HEK293 (cell line): ENCODE results near the gene OVCH1.

ENCODE experiments used
- CTCF ChIA-PET: fragments of 350-600 bp; formaldehyde crosslinking; extraction: SDS; loops from one replicate; lab custom pipeline; 2021; ENCODE audit warnings: antibody characterized with exemption; lab: Yijun Ruan, JAX
- POLR2A ChIA-PET: fragments of 300-600 bp; formaldehyde crosslinking; extraction: SDS; loops from one replicate; lab custom pipeline; 2020; ENCODE audit warnings: antibody characterized with exemption, inconsistent platforms; lab: Yijun Ruan, JAX
- H3K27ac ChIP-seq: fragments of 200-500 bp; sonication (Bioruptor generic); 2 replicates; pipeline ENCODE4 v1.5.1; 2014; ENCODE audit warnings: low read depth, low read length, control low read depth, inconsistent platforms; ENCODE audit errors: extremely low read depth
- H3K36me3 ChIP-seq, 2 experiments: fragments of 200-500 bp in 1 of 2; sonication (Bioruptor generic) in 1 of 2; 1 replicate in 1 of 2; 2 replicates in 1 of 2; pipeline ENCODE4 v1.5.1; 2014 to 2017; ENCODE audit warnings: inconsistent platforms in 2 of 2, low read length in 2 of 2; ENCODE audit not compliant: control insufficient read depth in 2 of 2, insufficient read depth in 1 of 2
- H3K4me1 ChIP-seq: fragments of 200-500 bp; sonication (Bioruptor generic); 2 replicates; pipeline ENCODE4 v1.5.1; 2014; ENCODE audit warnings: mild to moderate bottlenecking, low read length, inconsistent platforms; ENCODE audit not compliant: control insufficient read depth, insufficient read depth
- H3K4me3 ChIP-seq: 2 replicates; pipeline ENCODE4 v1.5.1; 2011; ENCODE audit warnings: low read depth, mild to moderate bottlenecking, control low read depth, low read length, moderate library complexity
- H3K9me3 ChIP-seq: fragments of 200-500 bp; sonication (Bioruptor generic); 2 replicates; pipeline ENCODE4 v1.5.1; 2014; ENCODE audit warnings: low read depth, low read length, inconsistent platforms; ENCODE audit not compliant: control insufficient read depth, insufficient read depth
- CTCF ChIP-seq: fragments of 450-650 bp; formaldehyde crosslinking; IDR thresholded peaks from 2 replicates; pipeline ENCODE4 v1.5.1; 2016; ENCODE audit warnings: missing biosample characterization, missing genetic modification characterization
- GLI2 ChIP-seq: fragments of 450-650 bp; formaldehyde crosslinking; IDR thresholded peaks from 2 replicates; pipeline ENCODE4; 2017; ENCODE audit warnings: missing biosample characterization, missing genetic modification characterization, low read depth, borderline replicate concordance
- GLI4 ChIP-seq: fragments of 450-650 bp; formaldehyde crosslinking; IDR thresholded peaks from 2 replicates; pipeline ENCODE4 v1.5.1; 2016; ENCODE audit warnings: missing biosample characterization, missing genetic modification characterization
- KLF7 ChIP-seq: fragments of 450-650 bp; formaldehyde crosslinking; IDR thresholded peaks from 2 replicates; pipeline ENCODE4 v1.5.1; 2016; ENCODE audit warnings: missing biosample characterization, missing genetic modification characterization, borderline replicate concordance
- PRDM10 ChIP-seq: fragments of 450-650 bp; formaldehyde crosslinking; IDR thresholded peaks from 2 replicates; pipeline ENCODE4 v1.5.1; 2016; ENCODE audit warnings: missing biosample characterization, missing genetic modification characterization
- SETDB1 ChIP-seq: IDR thresholded peaks from one replicate; pipeline ENCODE4 v1.6.1; 2017; ENCODE audit warnings: mild to moderate bottlenecking, low read length, moderate library complexity, mixed read lengths; ENCODE audit not compliant: insufficient read length
- ZNF132 ChIP-seq: fragments of 450-650 bp; formaldehyde crosslinking; IDR thresholded peaks from 2 replicates; pipeline ENCODE4 v1.5.1; 2017; ENCODE audit warnings: missing biosample characterization, missing genetic modification characterization, borderline replicate concordance
- ZNF133 ChIP-seq: fragments of 450-650 bp; formaldehyde crosslinking; IDR thresholded peaks from 2 replicates; pipeline ENCODE4 v1.5.1; 2016; ENCODE audit warnings: missing biosample characterization, missing genetic modification characterization
- ZNF157 ChIP-seq: fragments of 450-650 bp; formaldehyde crosslinking; IDR thresholded peaks from 2 replicates; pipeline ENCODE4 v1.5.1; 2016; ENCODE audit warnings: missing biosample characterization, missing genetic modification characterization
- ZNF341 ChIP-seq: fragments of 450-650 bp; formaldehyde crosslinking; IDR thresholded peaks from 2 replicates; pipeline ENCODE4; 2016; ENCODE audit warnings: low read depth, missing biosample characterization, missing genetic modification characterization
- ZNF433 ChIP-seq: fragments of 450-650 bp; formaldehyde crosslinking; IDR thresholded peaks from 2 replicates; pipeline ENCODE4 v1.5.1; 2016; ENCODE audit warnings: missing biosample characterization, missing genetic modification characterization, low read depth
- ZNF555 ChIP-seq: fragments of 450-650 bp; formaldehyde crosslinking; conservative IDR thresholded peaks from 2 replicates; pipeline ENCODE4 v1.5.1; 2017; ENCODE audit warnings: missing biosample characterization, mild to moderate bottlenecking, missing genetic modification characterization, inconsistent platforms
- ZNF654 ChIP-seq: fragments of 450-650 bp; formaldehyde crosslinking; IDR thresholded peaks from 2 replicates; pipeline ENCODE4 v1.5.1; 2016; ENCODE audit warnings: low read depth, missing biosample characterization, missing genetic modification characterization
- ZNF677 ChIP-seq: fragments of 450-650 bp; IDR thresholded peaks from 2 replicates; pipeline ENCODE4 v1.5.0; 2018; ENCODE audit warnings: missing biosample characterization, mild to moderate bottlenecking, missing genetic modification characterization, moderate library complexity
- ZNF830 ChIP-seq: fragments of 450-650 bp; IDR thresholded peaks from 2 replicates; pipeline ENCODE4 v1.5.0; 2018; ENCODE audit warnings: missing biosample characterization, missing genetic modification characterization, low read depth, mild to moderate bottlenecking, moderate library complexity
- ZSCAN23 ChIP-seq: fragments of 450-650 bp; formaldehyde crosslinking; IDR thresholded peaks from 2 replicates; pipeline ENCODE4 v1.5.1; 2016; ENCODE audit warnings: missing biosample characterization, missing genetic modification characterization
- ZSCAN5A ChIP-seq: fragments of 450-650 bp; formaldehyde crosslinking; IDR thresholded peaks from 2 replicates; pipeline ENCODE4 v1.5.1; 2016; ENCODE audit warnings: missing biosample characterization, missing genetic modification characterization
- TF ChIP-seq, protein P1 (sequence below): fragments of 450-650 bp; formaldehyde crosslinking; IDR thresholded peaks from 2 replicates; pipeline ENCODE4 v1.5.1; 2016; ENCODE audit warnings: missing biosample characterization, missing genetic modification characterization

OVCH1 gene

GRCh38 chr12:29430716-29431044 lies 66.8 kb downstream of the OVCH1 start (continued):
- TF ChIP-seq ZSCAN5A (tag by site-specific recombination), result no peak
- TF ChIP-seq GLI2 (tag by site-specific recombination), result no peak
- TF ChIP-seq, protein P1, sequence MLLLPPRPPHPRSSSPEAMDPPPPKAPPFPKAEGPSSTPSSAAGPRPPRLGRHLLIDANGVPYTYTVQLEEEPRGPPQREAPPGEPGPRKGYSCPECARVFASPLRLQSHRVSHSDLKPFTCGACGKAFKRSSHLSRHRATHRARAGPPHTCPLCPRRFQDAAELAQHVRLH, result no peak
- no peak for TF ChIP-seq PRDM10 (tag by site-specific recombination)

DNA sequence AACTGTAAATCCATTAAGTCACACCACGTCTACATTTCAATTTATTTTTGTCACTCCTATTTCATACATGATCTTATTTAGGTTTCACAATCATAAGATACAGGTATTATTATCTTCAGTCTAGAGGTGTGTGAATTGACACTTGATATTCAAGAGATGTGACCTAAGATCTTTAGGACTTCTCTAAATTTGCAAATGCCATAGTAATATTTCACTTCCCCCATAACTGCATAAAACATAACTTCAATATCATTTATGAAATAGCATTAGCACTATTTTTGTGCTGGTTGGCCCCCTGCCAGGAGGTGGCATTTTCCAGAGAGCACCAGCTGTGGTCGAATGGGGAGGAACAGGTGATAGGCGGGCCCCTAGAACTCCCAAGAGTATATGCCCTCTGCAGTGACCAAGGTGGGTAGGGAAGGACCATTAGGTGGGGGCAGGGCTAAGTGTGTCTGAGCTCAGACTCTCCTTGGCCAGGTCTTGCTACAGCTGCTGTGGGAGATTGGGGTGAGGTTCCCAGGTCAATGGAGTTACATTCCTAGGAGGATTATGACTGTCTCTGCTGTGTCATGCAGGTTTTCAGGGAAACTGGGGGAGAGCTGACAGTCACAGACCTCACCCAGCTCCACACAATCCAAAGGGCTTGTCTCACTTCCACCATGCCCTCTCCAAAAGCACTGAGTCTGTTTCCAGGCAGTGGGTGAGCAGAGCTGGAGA lies 67.3 kb downstream of the OVCH1 start:
- POLR2A ChIA-PET, result no interaction called here
- Histone ChIP-seq H3K4me3 (no peak overlapping the region), H3K9me3 (no peaks in the 10 kb centered on the region), H3K4me1 (no peaks in the 10 kb centered on the region), H3K36me3 (no peaks in the 10 kb centered on the region), H3K27ac (no peak overlapping the region)
- no peak for TF ChIP-seq GLI4 (tag by site-specific recombination)
- TF ChIP-seq ZNF555, result no peak
- TF ChIP-seq KLF7, result no peak
- no peak for TF ChIP-seq ZNF654 (tag by site-specific recombination)
- TF ChIP-seq ZNF133 (tag by site-specific recombination), result no peak
- TF ChIP-seq ZNF830 (tag by site-specific recombination), result no peak
- TF ChIP-seq CTCF (tag by site-specific recombination), result no peak
- TF ChIP-seq ZNF157 (tag by site-specific recombination), result no peak
- no peak for TF ChIP-seq ZNF433 (tag by site-specific recombination)
- TF ChIP-seq ZSCAN23 (tag by site-specific recombination), result no peak
- no peak for TF ChIP-seq ZNF677
- TF ChIP-seq ZNF132 (tag by site-specific recombination), result no peak
- no peak for TF ChIP-seq SETDB1
- no peak for TF ChIP-seq ZNF341 (tag by site-specific recombination)
- CTCF ChIA-PET, result interaction anchor here (0.6 kb wide), 1 partner anchor 767 kb away, joined by 3 read pairs; no protein-coding TSS in a partner anchor
